Islet precursor cell (in vitro differentiated cells): Measurements from ENCODE around the gene PSPN.

Source experiments
- DNase-seq: peaks from one replicate; pipeline ENCODE4 v3.0.0-alpha.2; 2018

The PSPN gene

GRCh38 chr19:6375411-6376010, at the start of gene PSPN:
PSPN (minus strand) TSS chr19:6375933; CDS start chr19:6375849, 84 bp downstream.
- DNase-seq: no peak

GRCh38 chr19:6424939-6425731, 49.4 kb upstream of the PSPN start:
- peak; percentile 100 for DNase-seq

GRCh38 chr19:6424195-6424938, 48.6 kb upstream of the PSPN start, which contains the start of gene KHSRP:
KHSRP (minus strand) TSS chr19:6424811; CDS start chr19:6424701, 110 bp downstream.
- DNase-seq: no peak

GRCh38 chr19:6423499-6424194, 47.9 kb upstream of the PSPN start:
- peak; percentile 89 for DNase-seq

GRCh38 chr19:6421075-6422014, 45.6 kb upstream of the PSPN start:
- DNase-seq: no peak

GRCh38 chr19:6418562-6418932, 42.8 kb upstream of the PSPN start:
- DNase-seq: no peak

- peak; percentile 58 for DNase-seq
Observed at GRCh38 chr19:6417713-6418561, 42.2 kb upstream of the PSPN start.

GRCh38 chr19:6416658-6417405, 41.1 kb upstream of the PSPN start:
- peak; percentile 45 for DNase-seq

GRCh38 chr19:6415591-6416190, 40.0 kb upstream of the PSPN start:
- no peak for DNase-seq

GRCh38 chr19:6414793-6415590, 39.3 kb upstream of the PSPN start:
- peak; percentile 52 for DNase-seq

GRCh38 chr19:6413721-6414643, 38.2 kb upstream of the PSPN start:
- DNase-seq: peak; percentile 66

GRCh38 chr19:6413291-6413690, 37.6 kb upstream of the PSPN start:
- no peak for DNase-seq

GRCh38 chr19:6412447-6413091, 36.8 kb upstream of the PSPN start:
- peak; percentile 78 for DNase-seq

GRCh38 chr19:6412061-6412446, 36.3 kb upstream of the PSPN start:
- no peak for DNase-seq

- no peak for DNase-seq
Observed at GRCh38 chr19:6409346-6409745, 33.6 kb upstream of the PSPN start.

- DNase-seq: no peak
Observed at GRCh38 chr19:6406401-6406800, 30.7 kb upstream of the PSPN start.
